Measurements from ENCODE around the gene SELP.
"Not testable (repeated sequence)": the region's sequence is repeated elsewhere in the genome, so short reads cannot be mapped to it uniquely, and the experiment has no call there.

SELP gene

DNA sequence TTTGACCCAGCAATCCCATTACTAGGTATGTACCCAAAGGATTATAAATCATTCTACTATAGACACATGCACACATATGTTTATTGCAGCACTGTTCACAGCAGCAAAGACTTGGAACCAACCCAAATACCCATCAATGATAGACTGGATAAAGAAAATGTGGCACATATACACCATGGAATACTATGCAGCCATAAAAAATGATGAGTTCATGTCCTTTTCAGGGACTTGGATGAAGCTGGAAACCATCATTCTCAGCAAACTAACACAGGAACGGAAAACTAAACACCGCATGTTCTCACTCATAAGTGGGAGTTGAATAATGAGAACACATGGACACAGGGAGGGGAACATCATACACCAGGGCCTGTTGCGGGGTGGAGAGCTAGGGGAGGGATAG is 40.3 kb upstream of the SELP start:
- not testable (repeated sequence) for H3K27me3 ChIP-seq (ENCODE audit: control insufficient read depth in 3 of 3, insufficient read depth in 3 of 3, low read depth in 1 of 3, low read length in 3 of 3); H3K4me2 ChIP-seq (ENCODE audit: insufficient read depth, low read length, poor library complexity, severe bottlenecking); H3K9ac ChIP-seq (ENCODE audit: low read depth, low read length, poor library complexity); H3K4me3 ChIP-seq (ENCODE audit: low read length in 2 of 2); H2AFZ ChIP-seq (ENCODE audit: low read length); H3K27ac ChIP-seq (replicated peaks; ENCODE audit: low read length); H3K4me1 ChIP-seq (ENCODE audit: control insufficient read depth in 2 of 2, insufficient read depth in 1 of 2, low read depth in 1 of 2, low read length in 2 of 2); H3K4ac ChIP-seq (ENCODE audit: low read length); H3K79me1 ChIP-seq (ENCODE audit: low read depth, low read length); H4K8ac ChIP-seq (ENCODE audit: low read depth, low read length); H2AK5ac ChIP-seq (ENCODE audit: low read depth, low read length); H3K18ac ChIP-seq (ENCODE audit: low read length); DNase-seq (ENCODE audit: low spot score); H3K36me3 ChIP-seq (replicated peaks in 1 of 2; ENCODE audit: control insufficient read depth in 2 of 2, insufficient read depth in 2 of 2, low read length in 2 of 2); H2BK12ac ChIP-seq (ENCODE audit: low read length); H3K14ac ChIP-seq (ENCODE audit: low read length); H2BK5ac ChIP-seq (ENCODE audit: low read length); H2BK120ac ChIP-seq (ENCODE audit: low read depth, low read length); H4K91ac ChIP-seq (ENCODE audit: low read depth, low read length, poor library complexity); H2BK15ac ChIP-seq (ENCODE audit: low read length); H3K23ac ChIP-seq (ENCODE audit: low read depth, low read length, poor library complexity); H3K9me3 ChIP-seq (replicated peaks in 1 of 2; ENCODE audit: control insufficient read depth in 2 of 2, insufficient read depth in 1 of 2, low read depth in 1 of 2, low read length in 2 of 2)
- no CpG with 5 or more reads among the region's 3 CpGs for WGBS, 2 donors (ENCODE audit: extremely low coverage in 2 of 2, insufficient read length in 2 of 2, insufficient replicate concordance in 1 of 2)

DNA sequence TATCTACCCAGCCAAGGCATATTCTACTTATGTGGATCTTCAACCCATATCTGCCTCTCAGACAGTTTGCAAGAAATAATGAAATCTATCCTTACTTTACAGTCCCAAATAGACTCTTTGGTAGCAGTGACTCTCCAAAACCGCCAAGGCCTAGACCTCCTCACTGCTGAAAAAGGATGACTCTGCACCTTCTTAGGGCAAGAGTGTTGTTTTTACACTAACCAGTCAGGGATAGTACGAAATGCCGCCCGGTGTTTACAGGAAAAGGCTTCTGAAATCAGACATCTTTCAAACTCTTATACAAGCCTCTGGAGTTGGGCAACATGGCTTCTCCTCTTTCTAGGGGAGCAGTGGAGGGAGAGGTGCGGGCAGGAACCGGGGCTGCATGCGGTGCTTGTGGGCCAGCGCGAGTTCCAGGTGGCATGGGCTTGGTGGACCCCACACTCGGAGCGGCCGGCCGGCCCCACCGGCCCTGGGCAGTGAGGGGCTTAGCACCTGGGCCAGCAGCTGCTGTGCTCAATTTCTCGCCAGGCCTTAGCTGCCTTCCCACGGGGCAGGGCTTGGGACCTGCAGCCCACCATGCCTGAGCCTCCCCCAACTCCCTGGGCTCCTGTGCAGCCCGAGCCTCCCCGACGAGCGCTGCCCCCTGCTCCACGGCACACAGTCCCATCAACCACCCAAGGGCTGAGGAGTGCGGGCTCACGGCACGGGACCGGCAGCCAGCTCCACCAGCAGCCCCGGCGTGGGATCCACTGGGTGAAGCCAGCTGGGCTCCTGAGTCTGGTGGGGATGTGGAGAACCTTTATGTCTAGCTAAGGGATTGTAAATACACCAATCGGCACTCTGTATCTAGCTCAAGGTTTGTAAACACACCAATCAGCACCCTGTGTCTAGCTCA is 38.0 kb upstream of the SELP start:
- not testable (repeated sequence) for H3K4me3 ChIP-seq (ENCODE audit: low read length in 2 of 2); H3K27ac ChIP-seq (replicated peaks; ENCODE audit: low read length); H3K4me2 ChIP-seq (ENCODE audit: insufficient read depth, low read length, poor library complexity, severe bottlenecking); H3K9ac ChIP-seq (ENCODE audit: low read depth, low read length, poor library complexity); H3K4me1 ChIP-seq (ENCODE audit: control insufficient read depth in 2 of 2, insufficient read depth in 1 of 2, low read depth in 1 of 2, low read length in 2 of 2); H3K9me3 ChIP-seq (replicated peaks in 1 of 2; ENCODE audit: control insufficient read depth in 2 of 2, insufficient read depth in 1 of 2, low read depth in 1 of 2, low read length in 2 of 2); H3K18ac ChIP-seq (ENCODE audit: low read length); H3K79me1 ChIP-seq (ENCODE audit: low read depth, low read length); H2AFZ ChIP-seq (ENCODE audit: low read length); H3K36me3 ChIP-seq (replicated peaks in 1 of 2; ENCODE audit: control insufficient read depth in 2 of 2, insufficient read depth in 2 of 2, low read length in 2 of 2); H2BK12ac ChIP-seq (ENCODE audit: low read length); H2BK15ac ChIP-seq (ENCODE audit: low read length); H3K27me3 ChIP-seq (ENCODE audit: control insufficient read depth in 3 of 3, insufficient read depth in 3 of 3, low read depth in 1 of 3, low read length in 3 of 3); H4K91ac ChIP-seq (ENCODE audit: low read depth, low read length, poor library complexity); H2AK5ac ChIP-seq (ENCODE audit: low read depth, low read length); DNase-seq (ENCODE audit: low spot score); H2BK120ac ChIP-seq (ENCODE audit: low read depth, low read length); H3K14ac ChIP-seq (ENCODE audit: low read length); H3K23ac ChIP-seq (ENCODE audit: low read depth, low read length, poor library complexity); H4K8ac ChIP-seq (ENCODE audit: low read depth, low read length); H2BK5ac ChIP-seq (ENCODE audit: low read length); H3K4ac ChIP-seq (ENCODE audit: low read length)
- no CpG with 5 or more reads among the region's 28 CpGs for WGBS, 2 donors (ENCODE audit: extremely low coverage in 2 of 2, insufficient read length in 2 of 2, insufficient replicate concordance in 1 of 2)

GRCh38 chr1:169667227-169667639 is 37.3 kb upstream of the SELP start:
- not testable (repeated sequence) for H3K4me2 ChIP-seq (ENCODE audit: insufficient read depth, low read length, poor library complexity, severe bottlenecking); H3K18ac ChIP-seq (ENCODE audit: low read length); H3K27me3 ChIP-seq (ENCODE audit: control insufficient read depth in 3 of 3, insufficient read depth in 3 of 3, low read depth in 1 of 3, low read length in 3 of 3); H2BK5ac ChIP-seq (ENCODE audit: low read length); H3K9ac ChIP-seq (ENCODE audit: low read depth, low read length, poor library complexity); H2BK15ac ChIP-seq (ENCODE audit: low read length); H3K4me1 ChIP-seq (ENCODE audit: control insufficient read depth in 2 of 2, insufficient read depth in 1 of 2, low read depth in 1 of 2, low read length in 2 of 2); H3K27ac ChIP-seq (replicated peaks; ENCODE audit: low read length); DNase-seq (ENCODE audit: low spot score); H3K4ac ChIP-seq (ENCODE audit: low read length); H3K14ac ChIP-seq (ENCODE audit: low read length); H3K9me3 ChIP-seq (replicated peaks in 1 of 2; ENCODE audit: control insufficient read depth in 2 of 2, insufficient read depth in 1 of 2, low read depth in 1 of 2, low read length in 2 of 2); H2AFZ ChIP-seq (ENCODE audit: low read length); H3K79me1 ChIP-seq (ENCODE audit: low read depth, low read length); H2BK120ac ChIP-seq (ENCODE audit: low read depth, low read length); H2BK12ac ChIP-seq (ENCODE audit: low read length); H3K36me3 ChIP-seq (replicated peaks in 1 of 2; ENCODE audit: control insufficient read depth in 2 of 2, insufficient read depth in 2 of 2, low read length in 2 of 2); H3K4me3 ChIP-seq (ENCODE audit: low read length in 2 of 2); H2AK5ac ChIP-seq (ENCODE audit: low read depth, low read length); H4K8ac ChIP-seq (ENCODE audit: low read depth, low read length); H3K23ac ChIP-seq (ENCODE audit: low read depth, low read length, poor library complexity); H4K91ac ChIP-seq (ENCODE audit: low read depth, low read length, poor library complexity)
- no CpG with 5 or more reads among the region's 2 CpGs for WGBS, 2 donors (ENCODE audit: extremely low coverage in 2 of 2, insufficient read length in 2 of 2, insufficient replicate concordance in 1 of 2)

- H2AFZ ChIP-seq (ENCODE audit: low read length); H3K27me3 ChIP-seq (ENCODE audit: control insufficient read depth in 3 of 3, insufficient read depth in 3 of 3, low read depth in 1 of 3, low read length in 3 of 3); H4K8ac ChIP-seq (ENCODE audit: low read depth, low read length); H3K23ac ChIP-seq (ENCODE audit: low read depth, low read length, poor library complexity); H3K4ac ChIP-seq (ENCODE audit: low read length); H3K18ac ChIP-seq (ENCODE audit: low read length); H2BK12ac ChIP-seq (ENCODE audit: low read length); H2BK15ac ChIP-seq (ENCODE audit: low read length); H3K4me1 ChIP-seq (ENCODE audit: control insufficient read depth in 2 of 2, insufficient read depth in 1 of 2, low read depth in 1 of 2, low read length in 2 of 2); H3K9me3 ChIP-seq (replicated peaks in 1 of 2; ENCODE audit: control insufficient read depth in 2 of 2, insufficient read depth in 1 of 2, low read depth in 1 of 2, low read length in 2 of 2); H3K9ac ChIP-seq (ENCODE audit: low read depth, low read length, poor library complexity); DNase-seq (ENCODE audit: low spot score); H3K27ac ChIP-seq (replicated peaks; ENCODE audit: low read length); H3K79me1 ChIP-seq (ENCODE audit: low read depth, low read length); H3K36me3 ChIP-seq (replicated peaks in 1 of 2; ENCODE audit: control insufficient read depth in 2 of 2, insufficient read depth in 2 of 2, low read length in 2 of 2); H2BK5ac ChIP-seq (ENCODE audit: low read length); H3K14ac ChIP-seq (ENCODE audit: low read length); H4K91ac ChIP-seq (ENCODE audit: low read depth, low read length, poor library complexity); H3K4me3 ChIP-seq (ENCODE audit: low read length in 2 of 2); H2AK5ac ChIP-seq (ENCODE audit: low read depth, low read length); H2BK120ac ChIP-seq (ENCODE audit: low read depth, low read length); H3K4me2 ChIP-seq (ENCODE audit: insufficient read depth, low read length, poor library complexity, severe bottlenecking): not testable (repeated sequence)
- WGBS, 2 donors (ENCODE audit: extremely low coverage in 2 of 2, insufficient read length in 2 of 2, insufficient replicate concordance in 1 of 2), result no CpG with 5 or more reads among the region's 8 CpGs
Observed at GRCh38 chr1:169662680-169663079, 32.8 kb upstream of the SELP start.
